ENCODE measurements around the gene TBC1D22B. TPM values are rescaled to one million over a fixed set of nuclear protein-coding genes. Genes with fewer than 3 reads are reported as not detected.

TBC1D22B gene
- total RNA-seq, 1 donor = 4.8 TPM

DNA sequence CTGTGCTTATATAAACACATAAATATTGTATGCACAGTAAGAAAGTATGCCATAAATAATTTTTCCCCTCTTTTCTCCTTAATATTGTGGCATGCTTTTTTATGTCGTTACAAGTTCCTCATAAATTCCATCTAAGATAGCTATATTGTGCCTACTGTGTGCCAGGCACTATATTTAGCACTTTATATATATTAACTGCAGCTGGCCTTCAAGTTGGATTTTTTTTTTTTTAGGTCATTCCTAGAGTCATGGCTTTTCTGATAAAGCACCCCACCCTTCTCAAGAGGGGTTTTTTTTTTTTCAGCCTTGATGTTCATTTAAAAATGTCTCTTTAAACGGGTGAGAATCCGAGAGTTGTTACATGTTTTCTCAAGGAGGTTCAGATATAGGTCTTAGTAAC, 53.4 kb downstream of the TBC1D22B start:
- TF ChIP-seq, protein P1, sequence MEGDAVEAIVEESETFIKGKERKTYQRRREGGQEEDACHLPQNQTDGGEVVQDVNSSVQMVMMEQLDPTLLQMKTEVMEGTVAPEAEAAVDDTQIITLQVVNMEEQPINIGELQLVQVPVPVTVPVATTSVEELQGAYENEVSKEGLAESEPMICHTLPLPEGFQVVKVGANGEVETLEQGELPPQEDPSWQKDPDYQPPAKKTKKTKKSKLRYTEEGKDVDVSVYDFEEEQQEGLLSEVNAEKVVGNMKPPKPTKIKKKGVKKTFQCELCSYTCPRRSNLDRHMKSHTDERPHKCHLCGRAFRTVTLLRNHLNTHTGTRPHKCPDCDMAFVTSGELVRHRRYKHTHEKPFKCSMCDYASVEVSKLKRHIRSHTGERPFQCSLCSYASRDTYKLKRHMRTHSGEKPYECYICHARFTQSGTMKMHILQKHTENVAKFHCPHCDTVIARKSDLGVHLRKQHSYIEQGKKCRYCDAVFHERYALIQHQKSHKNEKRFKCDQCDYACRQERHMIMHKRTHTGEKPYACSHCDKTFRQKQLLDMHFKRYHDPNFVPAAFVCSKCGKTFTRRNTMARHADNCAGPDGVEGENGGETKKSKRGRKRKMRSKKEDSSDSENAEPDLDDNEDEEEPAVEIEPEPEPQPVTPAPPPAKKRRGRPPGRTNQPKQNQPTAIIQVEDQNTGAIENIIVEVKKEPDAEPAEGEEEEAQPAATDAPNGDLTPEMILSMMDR (IDR thresholded peaks at IDR 0.05; ENCODE audit: insufficient read depth, low read length) = no peak
- no peak overlapping the region for H3K4me3 ChIP-seq (ENCODE audit: low read depth, low read length)
- no peak for DNase-seq (ENCODE audit: low read depth)

DNA sequence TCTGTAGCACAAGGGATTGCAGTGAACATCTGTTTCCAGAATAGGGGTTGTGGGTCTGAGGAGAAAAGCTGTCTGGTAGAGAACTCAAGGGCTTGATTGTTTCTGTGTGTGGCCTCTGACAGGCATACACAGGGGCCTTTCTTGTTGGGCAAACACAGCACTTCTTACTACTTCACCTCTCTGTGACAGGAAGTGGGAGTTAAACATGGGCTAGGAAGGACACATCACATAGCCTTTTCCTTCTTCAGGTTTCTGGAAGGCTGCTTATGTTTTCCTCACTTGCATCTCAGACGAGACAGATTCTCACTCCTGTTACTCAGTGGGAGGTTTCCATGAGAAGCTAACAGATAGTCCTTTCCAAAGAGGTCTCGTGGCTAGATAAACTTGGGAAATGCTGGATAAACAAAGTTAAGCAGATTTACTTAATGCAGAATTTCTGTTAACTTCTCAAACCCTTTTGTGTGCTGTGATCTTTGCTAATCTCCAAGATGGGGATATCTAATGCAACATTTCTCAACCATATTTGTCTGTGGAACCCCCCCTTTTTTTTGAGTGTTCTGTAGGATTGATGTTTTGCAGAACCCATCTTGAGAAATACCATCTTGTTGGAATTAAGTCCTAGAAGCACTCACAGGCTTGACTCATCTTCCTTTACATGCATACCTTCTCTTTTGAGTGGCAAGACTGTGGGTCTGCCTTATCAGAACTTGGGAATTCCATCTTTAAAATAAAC, 54.3 kb downstream of the TBC1D22B start:
- TF ChIP-seq, protein P1 (IDR thresholded peaks at IDR 0.05; ENCODE audit: insufficient read depth, low read length) = no peak
- peak; percentile 70 for DNase-seq (ENCODE audit: low read depth)
- no peak overlapping the region for H3K4me3 ChIP-seq (ENCODE audit: low read depth, low read length)

DNA sequence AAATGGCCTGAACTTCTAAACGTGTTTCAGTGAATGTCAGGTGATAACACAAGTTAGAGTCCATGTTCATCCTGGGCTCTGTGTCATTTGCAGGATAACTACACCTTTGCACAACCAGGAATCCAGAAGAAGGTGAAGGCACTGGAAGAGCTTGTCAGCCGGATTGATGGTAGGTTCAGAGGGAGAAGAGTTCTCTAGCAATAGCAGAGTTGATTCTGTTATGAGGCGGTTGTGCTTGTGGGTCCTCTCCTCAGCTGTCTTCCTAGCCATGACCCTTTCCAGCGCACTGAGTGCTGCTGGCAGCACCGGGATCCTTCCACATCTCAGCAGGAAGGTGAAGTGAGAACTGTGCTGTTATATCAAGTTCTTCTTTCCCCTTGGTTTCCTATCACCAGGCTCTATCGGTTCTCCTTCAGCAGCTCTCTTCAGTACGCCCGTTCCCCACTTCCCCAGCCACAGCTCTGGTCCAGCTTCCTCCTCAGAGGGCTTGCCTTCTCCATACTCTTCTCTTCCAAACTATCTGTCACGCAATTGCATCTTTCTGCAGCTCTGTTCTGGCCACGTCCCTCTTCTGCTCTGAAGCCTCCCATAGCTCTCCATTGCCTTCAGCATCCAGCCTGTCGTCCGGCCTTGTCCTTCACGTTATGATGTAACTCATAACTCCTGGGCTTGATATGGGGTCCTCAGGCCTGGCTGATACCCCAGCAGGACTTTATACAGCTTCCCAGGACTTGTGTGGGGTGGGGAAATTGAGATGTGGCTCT, 56.3 kb downstream of the TBC1D22B start:
- no peak overlapping the region for H3K4me3 ChIP-seq (ENCODE audit: low read depth, low read length)
- TF ChIP-seq, protein P1 (IDR thresholded peaks at IDR 0.05; ENCODE audit: insufficient read depth, low read length) = no peak
- DNase-seq (ENCODE audit: low read depth) = no peak

DNA sequence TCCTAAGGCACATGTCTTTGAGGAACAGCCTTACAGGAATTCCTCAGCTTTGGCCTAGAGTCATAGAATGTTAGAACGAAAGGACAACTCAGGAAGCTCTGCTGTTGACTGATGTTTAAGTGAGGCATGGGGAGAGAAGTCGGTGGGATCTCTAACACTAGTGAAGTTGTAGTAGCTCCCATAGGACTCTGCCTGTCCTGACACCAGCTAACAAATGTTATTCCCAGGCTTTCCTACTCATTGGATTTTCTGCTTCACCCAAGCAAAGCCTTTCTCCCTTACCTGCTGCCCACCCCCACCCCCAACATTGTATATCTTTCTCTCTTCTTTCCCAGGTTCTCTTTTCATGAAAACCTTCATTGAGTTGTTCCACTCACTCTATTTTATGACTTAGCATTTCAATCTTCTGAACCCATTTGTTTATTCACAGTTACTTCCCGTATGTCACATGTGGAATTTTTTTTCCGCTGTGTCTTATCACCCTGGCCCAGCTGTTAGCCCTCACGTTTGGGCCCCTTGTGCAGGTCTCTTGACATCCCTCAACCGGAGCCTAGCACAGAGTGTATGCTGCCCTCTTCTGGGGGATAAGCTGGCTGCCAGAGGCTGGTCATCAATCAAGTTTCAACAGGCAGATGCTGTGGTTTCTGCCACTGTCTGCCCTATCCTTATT, 57.0 kb downstream of the TBC1D22B start:
- TF ChIP-seq, protein P1 (IDR thresholded peaks at IDR 0.05; ENCODE audit: insufficient read depth, low read length) = peak; percentile 51
- no peak overlapping the region for H3K4me3 ChIP-seq (ENCODE audit: low read depth, low read length)
- DNase-seq (ENCODE audit: low read depth) = peak; percentile 46

DNA sequence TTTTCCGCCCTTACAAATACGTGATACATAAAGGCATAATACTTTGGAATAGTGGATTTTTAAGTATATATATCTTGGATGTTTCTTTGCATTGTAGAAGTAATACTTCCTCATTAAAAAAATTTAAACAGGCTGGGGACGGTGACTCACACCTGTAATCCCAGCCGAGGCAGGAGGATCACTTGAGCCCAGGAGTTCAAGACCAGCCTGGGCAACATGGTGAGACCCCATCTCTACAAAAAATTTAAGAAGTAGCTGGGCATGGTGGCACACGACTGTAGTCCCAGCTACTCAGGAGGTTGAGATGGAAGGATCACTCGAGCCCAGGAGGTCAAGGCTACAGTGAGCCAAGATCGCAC, 57.6 kb downstream of the TBC1D22B start:
- DNase-seq (ENCODE audit: low read depth) = no peak
- TF ChIP-seq, protein P1 (IDR thresholded peaks at IDR 0.05; ENCODE audit: insufficient read depth, low read length) = no peak
- no peak overlapping the region for H3K4me3 ChIP-seq (ENCODE audit: low read depth, low read length)

DNA sequence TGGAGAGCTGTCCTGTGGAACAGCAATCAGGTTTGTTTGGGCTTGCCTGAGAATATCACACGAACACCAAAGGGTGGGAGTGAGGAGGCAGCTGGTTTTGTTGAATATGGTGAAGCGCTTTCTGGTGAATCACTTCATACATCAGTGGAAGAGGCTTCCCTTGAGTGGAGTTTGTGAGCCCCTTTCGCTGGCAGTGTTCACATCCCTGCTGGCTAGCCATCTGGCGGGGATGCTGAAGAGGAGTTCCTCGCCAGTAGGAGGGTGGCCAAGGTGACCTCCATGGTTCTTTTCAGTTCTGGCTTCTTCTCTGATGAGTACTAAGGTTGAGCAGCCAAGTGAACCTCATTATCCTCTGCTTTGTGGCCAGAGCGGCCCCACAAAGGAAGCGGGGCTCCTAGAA, 58.5 kb downstream of the TBC1D22B start:
- no peak overlapping the region for H3K4me3 ChIP-seq (ENCODE audit: low read depth, low read length)
- no peak for DNase-seq (ENCODE audit: low read depth)
- TF ChIP-seq, protein P1 (IDR thresholded peaks at IDR 0.05; ENCODE audit: insufficient read depth, low read length) = no peak

Measured in fibroblast of the aortic adventitia (primary cell).